ENCODE results near the gene C13orf46.

The C13orf46 gene

GRCh38 chr13:113936166-113936965 lies 37.5 kb downstream of the C13orf46 start:
- DNase-seq: no peak

GRCh38 chr13:113935001-113935844 lies 38.7 kb downstream of the C13orf46 start:
- no peak for DNase-seq

GRCh38 chr13:113934576-113934975 lies 39.3 kb downstream of the C13orf46 start:
- DNase-seq: no peak

GRCh38 chr13:113933901-113934300 lies 40.0 kb downstream of the C13orf46 start:
- DNase-seq: no peak

GRCh38 chr13:113931841-113932459 lies 41.9 kb downstream of the C13orf46 start:
- DNase-seq: no peak

GRCh38 chr13:113930671-113931637 lies 42.9 kb downstream of the C13orf46 start:
- DNase-seq: no peak

GRCh38 chr13:113929628-113930615 lies 44.0 kb downstream of the C13orf46 start:
- DNase-seq: no peak

GRCh38 chr13:113928685-113929627 lies 44.9 kb downstream of the C13orf46 start:
- no peak for DNase-seq

- no peak for DNase-seq
These were observed 46.0 kb downstream of the C13orf46 start for GRCh38 chr13:113927661-113928581.

GRCh38 chr13:113926951-113927660 lies 46.8 kb downstream of the C13orf46 start:
- DNase-seq: no peak

GRCh38 chr13:113926301-113926761 lies 47.5 kb downstream of the C13orf46 start:
- DNase-seq: no peak

GRCh38 chr13:113924184-113924901 lies 49.5 kb downstream of the C13orf46 start:
- no peak for DNase-seq

GRCh38 chr13:113923376-113924063 lies 50.4 kb downstream of the C13orf46 start:
- no peak for DNase-seq

GRCh38 chr13:113922412-113923118 lies 51.3 kb downstream of the C13orf46 start:
- no peak for DNase-seq

- DNase-seq: no peak
These were observed 52.1 kb downstream of the C13orf46 start for GRCh38 chr13:113921763-113922162.

Measured in effector CD8-positive, alpha-beta T cell (primary cell).